Stimulated activated naive CD4-positive, alpha-beta T cell (primary cell): ENCODE results near the gene ASB13.
A peak's percentile ranks its signal among the peaks of the same experiment; 100 is the strongest.

ENCODE experiments used
- DNase-seq, 6 experiments: peaks; one replicate each; lab custom pipeline; 2025; lab: John Stamatoyannopoulos, UW

The ASB13 gene

GRCh38 chr10:5647507-5648240 is 18.7 kb downstream of the ASB13 start:
- DNase-seq, result no peak

DNA sequence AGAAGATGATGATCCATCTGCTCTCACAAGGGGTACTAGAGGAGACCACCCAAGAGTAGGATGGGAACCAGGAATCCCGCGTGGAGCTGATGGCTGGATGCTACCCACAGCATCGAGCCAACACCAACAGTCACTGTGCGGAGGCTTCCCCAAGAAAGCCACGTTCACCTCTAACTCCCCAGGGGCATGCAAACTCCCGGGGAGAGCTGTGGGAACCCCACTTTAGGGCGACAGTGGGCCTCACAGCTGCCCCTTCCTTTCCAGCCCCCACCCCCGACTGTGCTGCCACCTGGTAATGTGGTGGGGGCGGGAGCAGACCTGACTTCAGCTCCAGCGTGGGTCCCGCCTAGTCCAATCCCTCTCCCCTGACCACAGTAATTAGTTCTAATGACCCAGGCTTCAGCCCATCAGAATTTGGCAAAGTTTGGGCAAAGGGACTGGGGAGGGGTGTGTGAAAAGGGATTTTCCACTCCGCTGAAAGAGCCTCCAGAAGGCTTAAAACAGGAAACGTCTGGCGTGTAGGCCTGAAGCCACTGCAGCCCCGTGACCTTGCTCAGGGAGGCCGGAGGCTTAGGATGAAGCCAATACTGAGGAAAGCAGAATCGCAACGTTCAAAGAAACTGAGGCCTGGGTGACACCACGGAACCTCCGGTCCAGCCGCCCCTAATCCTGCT is 20.3 kb downstream of the ASB13 start:
- DNase-seq, result no peak

GRCh38 chr10:5645375-5645774 is 21.0 kb downstream of the ASB13 start:
- no peak for DNase-seq

GRCh38 chr10:5644930-5645329 is 21.5 kb downstream of the ASB13 start:
- no peak for DNase-seq

DNA sequence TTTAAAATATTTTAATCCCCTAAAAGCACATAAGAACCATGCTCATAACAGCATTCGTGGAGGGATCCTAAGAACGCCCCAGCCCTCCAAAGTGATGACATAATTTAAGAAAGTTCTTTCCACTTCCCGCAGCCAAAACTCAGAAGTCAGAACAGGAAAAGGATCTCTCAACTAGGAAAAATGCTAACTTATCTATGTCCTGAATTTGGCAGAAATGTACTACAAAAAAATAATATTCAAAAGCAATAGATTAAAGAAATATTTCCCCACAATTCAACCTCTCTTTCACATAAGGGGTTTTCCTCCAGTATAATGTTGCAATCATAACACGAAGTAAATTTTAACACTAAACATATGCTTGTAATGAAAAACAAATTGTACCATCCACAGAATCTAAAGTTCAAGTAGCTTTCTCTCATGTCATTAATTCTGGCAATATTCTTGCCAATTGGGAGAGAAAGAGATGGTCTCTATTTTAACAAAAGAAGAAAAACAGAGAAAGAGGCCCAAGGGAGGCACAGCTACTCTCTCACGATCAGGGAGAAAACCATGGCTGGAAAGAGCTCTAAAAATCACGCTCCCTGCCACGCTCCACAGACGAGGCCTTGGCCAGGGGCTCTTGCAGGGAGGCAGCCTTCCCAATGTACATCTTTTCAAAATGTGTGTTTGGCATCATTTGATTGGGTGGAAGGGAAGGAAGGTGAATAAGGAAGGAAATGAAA is 22.9 kb downstream of the ASB13 start:
- DNase-seq, result no peak

DNA sequence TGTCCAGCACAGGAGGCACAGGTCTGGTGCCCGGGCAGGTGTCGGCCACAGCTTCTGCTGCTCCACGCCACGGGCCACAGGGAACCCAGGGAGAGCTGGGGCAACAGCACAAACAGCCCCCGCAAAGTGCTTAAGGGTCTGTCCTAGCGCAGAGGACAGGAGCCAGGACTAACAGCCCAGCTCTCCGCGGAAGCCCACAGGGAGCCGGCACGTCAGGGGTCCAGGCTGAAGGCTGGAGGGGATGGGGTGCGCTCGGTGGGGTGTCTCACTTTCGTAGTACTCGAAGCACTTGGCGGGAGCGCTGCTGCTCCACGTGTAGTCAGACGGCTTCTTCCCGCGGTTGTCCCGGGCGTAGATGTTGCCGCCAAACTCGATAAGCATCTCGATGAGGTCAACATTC is 24.9 kb downstream of the ASB13 start:
- no peak for DNase-seq

DNA sequence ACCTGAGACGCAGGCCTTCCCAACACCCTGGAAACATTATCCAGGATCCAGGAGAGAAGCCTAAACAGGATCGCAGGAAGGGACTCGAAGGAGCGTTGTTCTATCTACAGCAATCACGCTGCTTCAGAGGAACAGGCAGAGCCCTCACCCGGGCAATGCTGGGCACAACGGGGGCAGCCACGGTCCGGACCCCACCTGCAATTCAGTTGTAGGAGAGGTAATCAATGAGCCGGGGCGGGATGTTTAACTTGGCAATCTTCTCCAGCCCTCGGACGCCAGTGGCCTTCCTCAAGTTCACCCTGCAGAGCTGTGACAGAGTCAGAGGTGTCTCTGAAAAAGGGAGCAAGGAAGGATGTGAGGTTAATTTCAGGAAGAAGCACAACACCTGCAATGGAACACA is 25.9 kb downstream of the ASB13 start:
- no peak for DNase-seq

GRCh38 chr10:5640036-5640435 is 26.4 kb downstream of the ASB13 start:
- no peak for DNase-seq

GRCh38 chr10:5639066-5639465 is 27.3 kb downstream of the ASB13 start:
- no peak for DNase-seq

DNA sequence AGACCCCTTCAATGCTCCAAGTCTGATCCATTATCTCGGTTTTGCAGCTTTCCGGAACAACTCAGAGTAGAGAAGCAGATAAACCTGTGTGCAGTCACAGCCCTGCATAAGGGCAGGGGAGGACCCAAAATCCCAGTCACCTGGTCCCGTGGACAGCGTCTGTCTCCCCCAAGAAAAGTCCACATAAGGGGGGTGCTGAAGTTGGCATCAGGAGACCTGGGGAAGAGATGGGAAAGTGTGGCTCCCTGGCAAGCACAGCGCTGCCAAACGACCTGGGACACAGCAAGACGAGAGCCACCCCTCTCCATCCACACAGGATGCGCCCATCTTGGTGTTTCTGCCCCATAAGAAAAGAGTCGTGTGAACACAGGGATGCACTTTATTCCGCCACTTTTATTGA is 27.9 kb downstream of the ASB13 start:
- no peak for DNase-seq

- DNase-seq, result no peak
These were observed 31.5 kb downstream of the ASB13 start for GRCh38 chr10:5634918-5635317.

DNA sequence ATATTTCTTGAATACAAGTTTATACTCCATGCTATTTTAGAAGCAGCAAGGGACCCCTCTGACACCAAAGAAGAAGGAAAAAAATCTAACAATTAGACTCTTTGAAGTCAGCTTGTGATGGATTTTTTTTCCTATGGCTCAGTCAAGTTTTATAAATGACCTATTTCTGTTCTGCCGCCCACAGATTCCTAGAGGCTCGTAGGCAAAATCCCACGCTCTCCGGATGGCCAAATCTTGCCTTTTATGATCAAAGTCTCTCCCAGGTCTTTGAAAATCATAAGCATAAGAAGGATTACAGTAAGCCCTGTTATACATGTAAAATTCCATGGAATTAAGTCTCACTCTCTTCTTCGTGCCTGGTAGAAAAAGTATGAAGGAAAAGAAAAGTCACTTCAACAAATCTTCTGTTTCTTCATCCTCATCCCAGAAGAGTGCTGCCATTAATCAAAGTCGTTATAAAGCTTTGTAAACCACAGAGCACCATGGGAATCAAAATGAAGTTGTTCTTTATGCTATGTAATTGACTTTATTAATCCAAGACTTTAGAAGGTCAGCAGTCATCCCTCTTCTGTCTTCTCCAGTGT is 33.1 kb downstream of the ASB13 start:
- no peak for DNase-seq

- no peak for DNase-seq
These were observed 33.9 kb downstream of the ASB13 start for GRCh38 chr10:5632446-5632845.

GRCh38 chr10:5631936-5632335 is 34.5 kb downstream of the ASB13 start:
- no peak for DNase-seq

DNA sequence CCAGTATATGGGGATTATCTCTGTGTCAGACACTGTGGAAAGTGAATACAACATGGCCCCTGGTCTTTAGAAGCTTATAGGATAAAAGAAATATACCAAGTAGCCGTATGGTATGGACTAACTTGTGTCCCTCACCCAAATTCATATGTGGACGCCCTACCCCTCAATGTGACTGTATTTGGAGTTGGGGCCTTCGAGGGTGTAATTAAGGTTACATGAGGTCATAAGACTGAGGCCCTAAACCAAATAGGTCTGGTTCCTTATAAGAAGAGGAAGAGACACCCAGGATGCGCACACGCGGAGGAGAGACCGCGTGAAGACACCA is 36.3 kb downstream of the ASB13 start:
- DNase-seq, result no peak

GRCh38 chr10:5629303-5630111 is 36.9 kb downstream of the ASB13 start:
- DNase-seq, result peak; percentile 61 to 88 (median 68)

DNA sequence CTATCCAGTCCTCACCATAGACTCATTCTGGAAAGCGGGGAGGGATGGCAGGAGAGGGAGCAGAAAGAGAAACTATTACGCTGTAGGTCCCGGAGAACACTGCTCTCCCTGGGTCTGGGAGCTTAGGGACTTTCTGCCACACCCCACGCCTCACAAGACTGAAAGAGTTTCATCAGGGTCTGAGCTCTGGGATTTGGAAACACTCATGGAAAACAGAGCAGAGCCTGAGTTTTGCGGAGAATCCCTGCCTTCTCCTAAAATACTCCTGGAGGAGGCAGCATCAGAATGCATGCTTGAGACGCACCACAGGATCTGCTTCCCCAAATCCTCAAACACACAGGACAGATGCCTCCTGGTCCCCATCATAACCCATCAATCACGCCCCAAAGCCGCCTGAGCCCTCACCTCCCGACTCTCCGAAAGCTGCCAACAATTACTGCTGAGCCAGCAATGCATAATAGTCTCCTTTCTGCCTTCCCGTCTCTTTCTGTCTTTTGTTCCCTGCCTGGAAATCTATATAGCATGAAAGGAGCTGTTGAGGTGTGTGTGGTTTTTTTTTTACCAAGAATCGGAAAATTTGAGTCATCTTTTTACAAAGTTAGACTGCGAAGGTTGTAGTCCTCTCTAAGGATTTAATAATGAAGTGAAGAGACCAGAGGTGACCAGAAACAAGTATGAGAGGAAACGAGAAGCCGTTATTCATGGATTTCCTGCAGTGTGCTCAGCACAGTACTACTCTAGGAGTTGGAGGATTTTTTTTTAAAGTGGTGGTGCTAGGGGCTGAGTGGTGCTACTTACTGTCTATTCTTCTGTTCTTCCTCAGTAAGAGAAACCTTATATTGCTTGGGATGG is 37.7 kb downstream of the ASB13 start:
- peak in 1 of 6 experiments; percentile 4 for DNase-seq

DNA sequence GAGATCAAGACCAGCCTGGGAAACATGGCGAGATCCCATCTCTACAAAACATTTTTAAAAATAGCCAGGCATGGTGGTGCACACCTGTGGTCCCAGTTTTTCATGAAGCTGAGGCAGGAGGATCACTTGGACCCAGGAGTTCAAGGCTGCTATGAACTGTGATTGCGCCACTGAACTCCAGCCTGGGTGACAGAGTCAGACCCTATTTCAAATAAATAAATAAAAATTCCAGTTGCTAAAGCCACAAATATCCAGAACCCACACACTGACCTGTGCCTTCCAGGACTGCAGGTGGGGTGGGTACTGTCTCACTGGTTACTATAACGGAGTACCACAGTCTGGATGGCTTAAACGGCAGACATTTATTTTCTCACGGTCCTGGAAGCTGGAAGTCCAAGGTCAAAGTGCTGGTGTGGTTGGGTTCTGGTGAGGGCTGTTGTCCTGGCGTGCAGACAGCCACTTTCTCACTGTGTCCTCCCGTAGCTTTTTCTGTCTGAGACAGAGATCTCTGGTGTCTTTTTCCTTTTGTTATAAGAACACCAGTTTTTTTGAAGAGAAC is 38.8 kb downstream of the ASB13 start:
- no peak for DNase-seq

DNA sequence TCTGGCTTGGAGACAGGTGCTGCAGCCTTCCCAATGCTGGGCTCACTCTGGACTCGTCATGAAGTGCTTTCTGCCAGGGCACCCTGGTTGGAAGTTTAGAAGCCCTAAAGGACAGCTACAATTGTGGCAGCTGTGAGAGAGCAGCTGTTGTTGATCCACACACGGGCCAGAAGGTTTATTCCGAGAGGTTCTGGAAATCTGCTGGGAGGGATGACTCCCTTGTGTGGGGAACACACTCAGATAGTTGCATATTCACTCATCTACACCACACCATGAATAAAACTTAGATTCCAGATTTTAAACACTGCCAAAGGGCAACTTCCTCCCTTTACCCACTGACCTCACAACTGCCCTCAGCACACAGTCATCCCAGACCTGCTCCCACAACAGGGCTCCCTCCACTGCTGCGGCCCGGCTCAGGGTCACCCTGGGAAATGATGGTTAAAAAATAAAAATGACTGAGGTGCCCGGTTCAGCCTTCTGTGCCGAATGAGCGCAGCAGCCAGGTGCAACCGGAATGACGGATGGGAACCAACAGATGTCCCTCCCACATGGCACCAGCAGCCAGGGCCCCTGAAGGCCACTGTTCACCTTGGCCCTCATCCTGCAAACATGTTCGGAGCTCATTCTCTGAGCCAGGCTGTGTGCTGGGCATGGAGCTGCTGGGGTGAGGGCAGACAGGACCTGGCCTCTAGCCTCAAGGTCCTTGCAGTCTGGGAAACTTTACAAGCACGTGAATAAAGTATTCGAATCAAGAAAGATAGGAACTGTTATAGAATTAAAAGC is 40.2 kb downstream of the ASB13 start:
- DNase-seq, result no peak

GRCh38 chr10:5624701-5625100 is 41.7 kb downstream of the ASB13 start:
- DNase-seq, result no peak
